WERI-Rb-1 (cell line): ENCODE results near the gene TBL1Y.
"Not testable (repeated sequence)": the region's sequence is repeated elsewhere in the genome, so short reads cannot be mapped to it uniquely, and the experiment has no call there.

ENCODE experiments used
- DNase-seq: peaks from one replicate; pipeline ENCODE4 v3.0.0-alpha.2; 2020
- H3K27ac ChIP-seq: fragments of 250-450 bp; sonication (Bioruptor Pico); 2 replicates; pipeline ENCODE4 v1.5.1; 2020; ENCODE audit warnings: mild to moderate bottlenecking, moderate library complexity
- H3K27me3 ChIP-seq: fragments of 250-450 bp; sonication (Bioruptor Pico); 2 replicates; pipeline ENCODE4 v1.5.1; 2021; ENCODE audit warnings: mild to moderate bottlenecking, low read depth, moderate library complexity; ENCODE audit not compliant: insufficient read depth, severe bottlenecking
- H3K36me3 ChIP-seq: fragments of 250-450 bp; sonication (Bioruptor Pico); 2 replicates; pipeline ENCODE4 v1.5.1; 2020; ENCODE audit warnings: mild to moderate bottlenecking, moderate library complexity
- H3K4me3 ChIP-seq: 2 replicates; pipeline ENCODE4 v1.5.1; 2011; ENCODE audit warnings: low read depth, mild to moderate bottlenecking, control low read depth, low read length
- H3K9me3 ChIP-seq: fragments of 250-450 bp; sonication (Bioruptor Pico); 2 replicates; pipeline ENCODE4 v1.5.1; 2021; ENCODE audit warnings: mild to moderate bottlenecking, moderate library complexity; ENCODE audit not compliant: severe bottlenecking
- CTCF ChIP-seq: IDR thresholded peaks from 2 replicates; pipeline ENCODE4 v1.5.1; 2011; ENCODE audit warnings: low read depth, mild to moderate bottlenecking, control low read depth, inconsistent platforms, low read length

TBL1Y gene

GRCh38 chrY:7056886-7057285 is 146.4 kb downstream of the TBL1Y start:
- Histone ChIP-seq H3K36me3 (no peaks in the 10 kb centered on the region), H3K27me3 (no peaks in the 10 kb centered on the region), H3K4me3 (no peak overlapping the region), H3K9me3 (no peaks in the 10 kb centered on the region), H3K27ac (no peak overlapping the region)
- no peak for DNase-seq
- no peak for TF ChIP-seq CTCF

- Histone ChIP-seq H3K36me3 (no peaks in the 10 kb centered on the region), H3K27me3 (no peaks in the 10 kb centered on the region), H3K27ac (no peak overlapping the region), H3K9me3 (no peaks in the 10 kb centered on the region), H3K4me3 (no peak overlapping the region)
- DNase-seq: no peak
- TF ChIP-seq CTCF: no peak
Measured at GRCh38 chrY:7078725-7079124, 168.2 kb downstream of the TBL1Y start.

- H3K27ac ChIP-seq, H3K4me3 ChIP-seq, DNase-seq, H3K27me3 ChIP-seq, H3K9me3 ChIP-seq, H3K36me3 ChIP-seq: not testable (repeated sequence)
Measured at GRCh38 chrY:7080548-7080947, 170.1 kb downstream of the TBL1Y start.

GRCh38 chrY:7085606-7086005 is 175.1 kb downstream of the TBL1Y start:
- Histone ChIP-seq H3K27me3 (no peaks in the 10 kb centered on the region), H3K36me3 (no peaks in the 10 kb centered on the region), H3K4me3 (no peak overlapping the region), H3K9me3 (no peaks in the 10 kb centered on the region), H3K27ac (no peak overlapping the region)
- no peak for TF ChIP-seq CTCF
- no peak for DNase-seq

- no peaks in the 10 kb centered on the region for H3K36me3 ChIP-seq
- TF ChIP-seq CTCF: no peak
- H3K27ac ChIP-seq: no peak overlapping the region
- H3K4me3 ChIP-seq: no peak overlapping the region
- H3K9me3 ChIP-seq: no peaks in the 10 kb centered on the region
- H3K27me3 ChIP-seq: no peaks in the 10 kb centered on the region
- DNase-seq: no peak
Measured at GRCh38 chrY:7092836-7093235, 182.3 kb downstream of the TBL1Y start.

- no peak for DNase-seq
- no peaks in the 10 kb centered on the region for H3K27me3 ChIP-seq
- TF ChIP-seq CTCF: no peak
Measured at GRCh38 chrY:7094365-7094764, 183.9 kb downstream of the TBL1Y start.

More at GRCh38 chrY:7094365-7094764, 183.9 kb downstream of the TBL1Y start:
- H3K36me3 ChIP-seq: no peaks in the 10 kb centered on the region
- no peaks in the 10 kb centered on the region for H3K9me3 ChIP-seq
- H3K27ac ChIP-seq: no peak overlapping the region
- H3K4me3 ChIP-seq: no peak overlapping the region
